Measurements from ENCODE around the gene PLCL1. TPM values are rescaled to one million over a fixed set of nuclear protein-coding genes. Genes with fewer than 3 reads are reported as not detected.

PLCL1 gene
- total RNA-seq, 1 experiment from 2014 or later = 0.07 TPM

DNA sequence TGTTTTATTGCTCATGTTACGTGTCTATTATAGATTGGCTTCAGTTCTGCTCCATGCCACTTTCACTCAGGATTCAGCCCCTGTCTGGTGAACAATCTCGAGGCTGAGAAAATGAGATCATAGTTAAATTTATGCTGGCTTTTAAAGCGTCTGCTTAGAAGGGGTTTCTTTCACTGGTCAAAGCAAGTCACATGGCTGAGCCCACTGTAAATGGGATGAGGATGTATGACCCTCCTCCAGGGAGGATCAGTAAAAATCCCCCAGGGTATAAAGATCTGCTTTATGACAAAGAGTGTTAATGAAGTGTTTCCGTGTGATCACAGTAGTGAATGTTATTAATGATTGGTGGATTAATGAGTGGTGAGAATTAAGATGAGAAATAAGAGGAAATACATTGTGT lies 6.2 kb upstream of the PLCL1 start:
- no peak overlapping the region for H3K27ac Mint-ChIP-seq
- POLR2A ChIA-PET = no interaction called here
- TF ChIP-seq SMAD3 (CRISPR knock-in tag; IDR thresholded peaks at IDR 0.05; ENCODE audit: borderline replicate concordance) = no peak
- TF ChIP-seq, protein P1, sequence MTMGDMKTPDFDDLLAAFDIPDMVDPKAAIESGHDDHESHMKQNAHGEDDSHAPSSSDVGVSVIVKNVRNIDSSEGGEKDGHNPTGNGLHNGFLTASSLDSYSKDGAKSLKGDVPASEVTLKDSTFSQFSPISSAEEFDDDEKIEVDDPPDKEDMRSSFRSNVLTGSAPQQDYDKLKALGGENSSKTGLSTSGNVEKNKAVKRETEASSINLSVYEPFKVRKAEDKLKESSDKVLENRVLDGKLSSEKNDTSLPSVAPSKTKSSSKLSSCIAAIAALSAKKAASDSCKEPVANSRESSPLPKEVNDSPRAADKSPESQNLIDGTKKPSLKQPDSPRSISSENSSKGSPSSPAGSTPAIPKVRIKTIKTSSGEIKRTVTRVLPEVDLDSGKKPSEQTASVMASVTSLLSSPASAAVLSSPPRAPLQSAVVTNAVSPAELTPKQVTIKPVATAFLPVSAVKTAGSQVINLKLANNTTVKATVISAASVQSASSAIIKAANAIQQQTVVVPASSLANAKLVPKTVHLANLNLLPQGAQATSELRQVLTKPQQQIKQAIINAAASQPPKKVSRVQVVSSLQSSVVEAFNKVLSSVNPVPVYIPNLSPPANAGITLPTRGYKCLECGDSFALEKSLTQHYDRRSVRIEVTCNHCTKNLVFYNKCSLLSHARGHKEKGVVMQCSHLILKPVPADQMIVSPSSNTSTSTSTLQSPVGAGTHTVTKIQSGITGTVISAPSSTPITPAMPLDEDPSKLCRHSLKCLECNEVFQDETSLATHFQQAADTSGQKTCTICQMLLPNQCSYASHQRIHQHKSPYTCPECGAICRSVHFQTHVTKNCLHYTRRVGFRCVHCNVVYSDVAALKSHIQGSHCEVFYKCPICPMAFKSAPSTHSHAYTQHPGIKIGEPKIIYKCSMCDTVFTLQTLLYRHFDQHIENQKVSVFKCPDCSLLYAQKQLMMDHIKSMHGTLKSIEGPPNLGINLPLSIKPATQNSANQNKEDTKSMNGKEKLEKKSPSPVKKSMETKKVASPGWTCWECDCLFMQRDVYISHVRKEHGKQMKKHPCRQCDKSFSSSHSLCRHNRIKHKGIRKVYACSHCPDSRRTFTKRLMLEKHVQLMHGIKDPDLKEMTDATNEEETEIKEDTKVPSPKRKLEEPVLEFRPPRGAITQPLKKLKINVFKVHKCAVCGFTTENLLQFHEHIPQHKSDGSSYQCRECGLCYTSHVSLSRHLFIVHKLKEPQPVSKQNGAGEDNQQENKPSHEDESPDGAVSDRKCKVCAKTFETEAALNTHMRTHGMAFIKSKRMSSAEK (CRISPR knock-in tag; IDR thresholded peaks at IDR 0.05; ENCODE audit: borderline replicate concordance) = no peak
- TF ChIP-seq ZNF138 (CRISPR knock-in tag; conservative IDR thresholded peaks at IDR 0.05) = no peak
- no peak for TF ChIP-seq FOXP1 (CRISPR knock-in tag; IDR thresholded peaks at IDR 0.05; ENCODE audit: borderline replicate concordance)
- TF ChIP-seq, protein P2, sequence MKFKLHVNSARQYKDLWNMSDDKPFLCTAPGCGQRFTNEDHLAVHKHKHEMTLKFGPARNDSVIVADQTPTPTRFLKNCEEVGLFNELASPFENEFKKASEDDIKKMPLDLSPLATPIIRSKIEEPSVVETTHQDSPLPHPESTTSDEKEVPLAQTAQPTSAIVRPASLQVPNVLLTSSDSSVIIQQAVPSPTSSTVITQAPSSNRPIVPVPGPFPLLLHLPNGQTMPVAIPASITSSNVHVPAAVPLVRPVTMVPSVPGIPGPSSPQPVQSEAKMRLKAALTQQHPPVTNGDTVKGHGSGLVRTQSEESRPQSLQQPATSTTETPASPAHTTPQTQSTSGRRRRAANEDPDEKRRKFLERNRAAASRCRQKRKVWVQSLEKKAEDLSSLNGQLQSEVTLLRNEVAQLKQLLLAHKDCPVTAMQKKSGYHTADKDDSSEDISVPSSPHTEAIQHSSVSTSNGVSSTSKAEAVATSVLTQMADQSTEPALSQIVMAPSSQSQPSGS (CRISPR knock-in tag; IDR thresholded peaks at IDR 0.05; ENCODE audit: borderline replicate concordance, low read depth) = no peak
- TF ChIP-seq, protein P3, sequence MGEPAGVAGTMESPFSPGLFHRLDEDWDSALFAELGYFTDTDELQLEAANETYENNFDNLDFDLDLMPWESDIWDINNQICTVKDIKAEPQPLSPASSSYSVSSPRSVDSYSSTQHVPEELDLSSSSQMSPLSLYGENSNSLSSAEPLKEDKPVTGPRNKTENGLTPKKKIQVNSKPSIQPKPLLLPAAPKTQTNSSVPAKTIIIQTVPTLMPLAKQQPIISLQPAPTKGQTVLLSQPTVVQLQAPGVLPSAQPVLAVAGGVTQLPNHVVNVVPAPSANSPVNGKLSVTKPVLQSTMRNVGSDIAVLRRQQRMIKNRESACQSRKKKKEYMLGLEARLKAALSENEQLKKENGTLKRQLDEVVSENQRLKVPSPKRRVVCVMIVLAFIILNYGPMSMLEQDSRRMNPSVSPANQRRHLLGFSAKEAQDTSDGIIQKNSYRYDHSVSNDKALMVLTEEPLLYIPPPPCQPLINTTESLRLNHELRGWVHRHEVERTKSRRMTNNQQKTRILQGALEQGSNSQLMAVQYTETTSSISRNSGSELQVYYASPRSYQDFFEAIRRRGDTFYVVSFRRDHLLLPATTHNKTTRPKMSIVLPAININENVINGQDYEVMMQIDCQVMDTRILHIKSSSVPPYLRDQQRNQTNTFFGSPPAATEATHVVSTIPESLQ (CRISPR knock-in tag; IDR thresholded peaks at IDR 0.05) = no peak
- H3K27me3 Mint-ChIP-seq (ENCODE audit: low read depth) = peaks cover 13% of the 10 kb centered on the region
- ATAC-seq (no peak), DNase-seq (ENCODE audit: low spot score) (no peak)
- CTCF ChIA-PET = no interaction called here
- peaks cover 8% of the 10 kb centered on the region for H3K36me3 Mint-ChIP-seq
- H3K4me3 Mint-ChIP-seq = no peak overlapping the region
- peaks cover 18% of the 10 kb centered on the region for H3K9me3 Mint-ChIP-seq
- H3K4me1 Mint-ChIP-seq = no peaks in the 10 kb centered on the region

DNA sequence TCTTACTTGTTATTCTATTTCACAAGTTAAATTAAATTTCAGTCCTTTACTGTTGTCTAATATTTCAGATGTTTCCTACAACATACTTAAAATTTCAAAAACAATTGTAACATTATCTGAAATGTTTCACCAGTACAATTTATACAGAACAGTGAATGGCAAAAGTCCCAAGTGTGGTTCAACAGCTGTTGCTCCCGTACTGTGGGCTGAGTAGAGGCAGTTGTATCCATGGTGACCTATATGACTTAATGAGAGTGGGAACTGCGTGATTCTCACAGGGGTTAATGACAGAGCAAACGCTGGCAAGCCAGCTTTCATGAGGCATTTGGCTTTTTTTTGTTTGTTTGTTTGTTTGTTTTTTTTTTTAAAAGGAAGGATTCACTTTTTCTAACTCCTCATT lies 5.3 kb upstream of the PLCL1 start:
- ChIA-PET POLR2A (no interaction called here), CTCF (no interaction called here)
- Mint-ChIP-seq H3K4me1 (peaks cover 4% of the 10 kb centered on the region), H3K27ac (no peak overlapping the region), H3K4me3 (no peak overlapping the region), H3K9me3 (peaks cover 18% of the 10 kb centered on the region), H3K36me3 (peaks cover 8% of the 10 kb centered on the region), H3K27me3 (ENCODE audit: low read depth) (peaks cover 20% of the 10 kb centered on the region)
- ATAC-seq (no peak), DNase-seq (ENCODE audit: low spot score) (no peak)
- TF ChIP-seq, protein P4, sequence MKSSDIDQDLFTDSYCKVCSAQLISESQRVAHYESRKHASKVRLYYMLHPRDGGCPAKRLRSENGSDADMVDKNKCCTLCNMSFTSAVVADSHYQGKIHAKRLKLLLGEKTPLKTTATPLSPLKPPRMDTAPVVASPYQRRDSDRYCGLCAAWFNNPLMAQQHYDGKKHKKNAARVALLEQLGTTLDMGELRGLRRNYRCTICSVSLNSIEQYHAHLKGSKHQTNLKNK (CRISPR knock-in tag; IDR thresholded peaks at IDR 0.05) = no peak
- no peak for TF ChIP-seq PRRX2 (CRISPR knock-in tag; IDR thresholded peaks at IDR 0.05)
- no peak for TF ChIP-seq HMGA2 (CRISPR knock-in tag; IDR thresholded peaks at IDR 0.05)
- TF ChIP-seq, protein P5, sequence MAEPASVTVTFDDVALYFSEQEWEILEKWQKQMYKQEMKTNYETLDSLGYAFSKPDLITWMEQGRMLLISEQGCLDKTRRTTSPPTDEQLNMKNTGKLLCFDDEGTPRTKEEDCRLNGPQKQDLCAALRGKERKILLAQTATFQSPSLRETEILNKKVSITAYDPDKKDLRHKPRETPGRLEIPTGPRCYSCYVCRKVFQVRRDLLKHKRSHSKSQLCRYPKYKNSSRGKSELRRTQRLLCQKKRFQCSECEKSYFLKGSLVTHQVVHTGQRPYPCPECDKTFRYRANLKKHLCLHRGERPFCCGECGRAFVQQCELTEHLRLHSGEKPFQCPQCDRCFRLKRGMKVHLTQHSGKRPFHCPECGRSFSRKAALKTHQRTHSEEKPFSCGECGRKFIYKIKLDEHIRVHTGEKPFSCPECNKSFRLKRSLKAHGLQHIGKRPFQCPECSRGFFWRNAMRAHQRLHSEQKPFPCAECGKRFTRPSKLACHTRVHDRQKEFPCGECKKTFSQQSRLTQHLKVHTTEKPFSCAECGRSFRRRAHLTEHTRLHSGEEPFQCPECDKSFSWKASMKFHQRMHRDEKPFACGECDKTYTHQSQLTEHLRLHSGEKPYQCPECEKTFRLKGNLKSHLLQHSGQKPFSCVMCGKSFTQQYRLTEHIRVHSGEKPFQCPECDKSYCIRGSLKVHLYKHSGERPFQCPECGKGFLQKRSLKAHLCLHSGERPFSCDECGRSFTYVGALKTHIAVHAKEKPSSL (CRISPR knock-in tag; conservative IDR thresholded peaks at IDR 0.05) = no peak
- TF ChIP-seq, protein P6, sequence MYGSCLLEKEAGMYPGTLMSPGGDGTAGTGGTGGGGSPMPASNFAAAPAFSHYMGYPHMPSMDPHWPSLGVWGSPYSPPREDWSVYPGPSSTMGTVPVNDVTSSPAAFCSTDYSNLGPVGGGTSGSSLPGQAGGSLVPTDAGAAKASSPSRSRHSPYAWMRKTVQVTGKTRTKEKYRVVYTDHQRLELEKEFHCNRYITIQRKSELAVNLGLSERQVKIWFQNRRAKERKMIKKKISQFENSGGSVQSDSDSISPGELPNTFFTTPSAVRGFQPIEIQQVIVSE (CRISPR knock-in tag; IDR thresholded peaks at IDR 0.05; ENCODE audit: borderline replicate concordance) = no peak
- TF ChIP-seq, protein P7, sequence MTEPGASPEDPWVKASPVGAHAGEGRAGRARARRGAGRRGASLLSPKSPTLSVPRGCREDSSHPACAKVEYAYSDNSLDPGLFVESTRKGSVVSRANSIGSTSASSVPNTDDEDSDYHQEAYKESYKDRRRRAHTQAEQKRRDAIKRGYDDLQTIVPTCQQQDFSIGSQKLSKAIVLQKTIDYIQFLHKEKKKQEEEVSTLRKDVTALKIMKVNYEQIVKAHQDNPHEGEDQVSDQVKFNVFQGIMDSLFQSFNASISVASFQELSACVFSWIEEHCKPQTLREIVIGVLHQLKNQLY (CRISPR knock-in tag; IDR thresholded peaks at IDR 0.05) = no peak
- no peak for TF ChIP-seq ELF4 (CRISPR knock-in tag; IDR thresholded peaks at IDR 0.05; ENCODE audit: low read depth)
- TF ChIP-seq ZNF121 (CRISPR knock-in tag; IDR thresholded peaks at IDR 0.05) = no peak
- TF ChIP-seq, protein P8, sequence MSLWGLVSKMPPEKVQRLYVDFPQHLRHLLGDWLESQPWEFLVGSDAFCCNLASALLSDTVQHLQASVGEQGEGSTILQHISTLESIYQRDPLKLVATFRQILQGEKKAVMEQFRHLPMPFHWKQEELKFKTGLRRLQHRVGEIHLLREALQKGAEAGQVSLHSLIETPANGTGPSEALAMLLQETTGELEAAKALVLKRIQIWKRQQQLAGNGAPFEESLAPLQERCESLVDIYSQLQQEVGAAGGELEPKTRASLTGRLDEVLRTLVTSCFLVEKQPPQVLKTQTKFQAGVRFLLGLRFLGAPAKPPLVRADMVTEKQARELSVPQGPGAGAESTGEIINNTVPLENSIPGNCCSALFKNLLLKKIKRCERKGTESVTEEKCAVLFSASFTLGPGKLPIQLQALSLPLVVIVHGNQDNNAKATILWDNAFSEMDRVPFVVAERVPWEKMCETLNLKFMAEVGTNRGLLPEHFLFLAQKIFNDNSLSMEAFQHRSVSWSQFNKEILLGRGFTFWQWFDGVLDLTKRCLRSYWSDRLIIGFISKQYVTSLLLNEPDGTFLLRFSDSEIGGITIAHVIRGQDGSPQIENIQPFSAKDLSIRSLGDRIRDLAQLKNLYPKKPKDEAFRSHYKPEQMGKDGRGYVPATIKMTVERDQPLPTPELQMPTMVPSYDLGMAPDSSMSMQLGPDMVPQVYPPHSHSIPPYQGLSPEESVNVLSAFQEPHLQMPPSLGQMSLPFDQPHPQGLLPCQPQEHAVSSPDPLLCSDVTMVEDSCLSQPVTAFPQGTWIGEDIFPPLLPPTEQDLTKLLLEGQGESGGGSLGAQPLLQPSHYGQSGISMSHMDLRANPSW (CRISPR knock-in tag; conservative IDR thresholded peaks at IDR 0.05; ENCODE audit: low read depth) = no peak
- TF ChIP-seq TCF7 (CRISPR knock-in tag; IDR thresholded peaks at IDR 0.05; ENCODE audit: low read depth) = no peak
- no peak for TF ChIP-seq TEAD1 (CRISPR knock-in tag; IDR thresholded peaks at IDR 0.05)
- no peak for TF ChIP-seq NR2C2 (CRISPR knock-in tag; IDR thresholded peaks at IDR 0.05)
- TF ChIP-seq, protein P9, sequence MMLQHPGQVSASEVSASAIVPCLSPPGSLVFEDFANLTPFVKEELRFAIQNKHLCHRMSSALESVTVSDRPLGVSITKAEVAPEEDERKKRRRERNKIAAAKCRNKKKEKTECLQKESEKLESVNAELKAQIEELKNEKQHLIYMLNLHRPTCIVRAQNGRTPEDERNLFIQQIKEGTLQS (CRISPR knock-in tag; conservative IDR thresholded peaks at IDR 0.05) = no peak
- no peak for TF ChIP-seq ATF1 (CRISPR knock-in tag; IDR thresholded peaks at IDR 0.05)
- TF ChIP-seq NR1H2 (CRISPR knock-in tag; IDR thresholded peaks at IDR 0.05) = no peak

Data from WTC11 (cell line).